Middle frontal gyrus (tissue), 1 donor: ENCODE measurements around the gene KIF25.
"Not testable (repeated sequence)": the region's sequence is repeated elsewhere in the genome, so short reads cannot be mapped to it uniquely, and the experiment has no call there.

ENCODE experiments used
- DNase-seq: peaks from one replicate; pipeline ENCODE4 v3.0.0-alpha.2; 2015; ENCODE audit warnings: low spot score; ENCODE audit errors: extremely low spot score

Gene KIF25

DNA sequence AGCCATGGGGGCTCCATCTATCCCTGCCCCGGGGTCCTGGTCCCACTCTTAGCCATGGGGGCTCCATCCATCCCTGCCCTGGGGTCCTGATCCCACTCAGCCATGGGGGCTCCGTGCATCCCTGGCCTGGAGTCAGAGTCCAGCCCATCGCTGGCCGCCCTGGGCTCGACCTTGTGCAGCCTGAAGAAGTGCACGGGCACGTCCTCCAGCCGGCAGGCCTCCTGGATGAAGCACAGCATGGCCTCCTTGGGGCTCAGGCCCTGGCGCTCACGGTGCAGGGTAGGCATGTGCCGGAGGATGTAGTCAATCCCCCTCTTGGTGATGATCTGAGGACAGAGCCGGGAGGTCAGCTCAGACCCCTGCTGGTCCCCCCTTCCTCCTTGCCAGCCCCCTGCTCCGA, 66.0 kb downstream of the KIF25 start:
- no peak for DNase-seq

DNA sequence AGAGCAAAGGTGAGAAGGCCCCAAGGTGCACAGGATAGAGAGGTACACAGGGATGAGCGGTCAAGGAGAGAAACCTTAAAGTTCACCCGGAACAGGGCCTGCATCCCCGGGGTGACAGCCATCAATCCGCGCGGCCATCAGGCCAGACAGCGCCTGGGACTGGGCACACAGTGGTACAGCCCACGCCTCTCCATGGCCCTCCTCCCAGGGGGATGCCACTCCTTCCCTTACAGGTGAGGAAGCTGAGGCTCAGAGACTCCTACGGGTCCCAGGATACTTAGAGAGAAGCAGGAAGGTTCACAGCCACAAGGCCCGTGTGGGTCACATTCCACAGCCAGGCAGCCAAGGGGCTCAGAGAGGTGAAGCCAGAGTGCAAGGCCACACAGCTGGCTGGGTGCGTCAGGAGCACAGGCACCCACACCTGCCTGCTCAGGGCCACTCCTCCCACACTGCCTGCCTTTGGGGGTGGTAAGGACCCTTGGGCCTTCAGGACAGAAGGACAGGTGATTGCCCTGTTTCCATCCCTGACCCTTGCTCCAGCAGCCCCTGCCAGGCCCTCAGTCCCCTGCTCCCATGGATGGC, 66.8 kb downstream of the KIF25 start:
- no peak for DNase-seq

DNA sequence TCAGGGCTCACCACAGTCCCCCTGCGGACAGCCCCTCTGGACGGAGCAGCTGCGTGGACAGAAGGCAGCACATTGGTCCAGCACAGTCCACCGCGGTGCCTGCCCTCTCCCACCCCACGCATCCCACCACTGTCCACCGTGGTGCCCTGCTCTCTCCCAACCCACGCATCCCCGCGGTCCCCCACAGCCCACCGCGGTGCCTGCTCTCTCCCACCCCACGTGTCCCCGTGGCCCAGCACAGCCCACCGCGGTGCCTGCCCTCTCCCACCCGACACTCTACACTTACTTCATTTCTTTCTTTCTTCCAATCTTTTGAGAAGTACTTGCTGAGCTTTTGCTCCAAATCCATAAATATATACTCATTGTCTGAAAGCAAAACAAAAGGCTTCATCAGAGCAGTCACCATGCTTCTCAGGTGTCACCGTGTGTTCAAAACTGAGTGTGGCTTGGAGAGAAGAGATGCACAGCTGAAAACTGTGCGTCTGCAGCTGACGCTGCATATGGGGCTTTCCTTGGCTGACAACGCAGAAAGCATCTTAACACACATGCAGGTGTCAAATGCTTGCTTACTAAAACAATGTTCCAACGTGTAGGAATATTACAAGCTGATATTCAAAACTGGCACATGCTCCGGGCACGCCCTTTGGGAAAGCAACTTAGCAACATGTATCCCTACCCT, 69.7 kb downstream of the KIF25 start:
- no peak for DNase-seq

- no peak for DNase-seq
Measured at GRCh38 chr6:168070804-168071203, 73.3 kb downstream of the KIF25 start.

DNA sequence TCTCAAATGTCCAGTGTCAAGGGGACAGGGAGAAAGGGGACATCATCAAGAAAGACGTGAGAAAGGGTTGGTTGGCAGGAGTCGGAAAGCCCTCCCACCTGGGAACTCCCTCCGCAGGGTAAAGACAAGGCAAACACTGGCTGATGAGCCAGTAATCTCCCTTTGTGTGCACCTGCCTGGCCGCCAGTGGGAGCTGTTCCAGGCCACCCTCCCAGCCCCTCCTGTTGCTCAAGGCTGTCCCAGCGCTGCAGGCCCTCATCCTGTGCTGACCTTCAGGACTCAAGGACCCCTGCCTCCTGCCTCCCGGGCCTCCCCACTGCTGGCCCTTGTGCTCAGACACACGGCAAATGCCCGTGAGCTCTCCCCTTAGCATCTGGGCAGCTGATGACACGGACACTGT, 74.1 kb downstream of the KIF25 start:
- no peak for DNase-seq

DNA sequence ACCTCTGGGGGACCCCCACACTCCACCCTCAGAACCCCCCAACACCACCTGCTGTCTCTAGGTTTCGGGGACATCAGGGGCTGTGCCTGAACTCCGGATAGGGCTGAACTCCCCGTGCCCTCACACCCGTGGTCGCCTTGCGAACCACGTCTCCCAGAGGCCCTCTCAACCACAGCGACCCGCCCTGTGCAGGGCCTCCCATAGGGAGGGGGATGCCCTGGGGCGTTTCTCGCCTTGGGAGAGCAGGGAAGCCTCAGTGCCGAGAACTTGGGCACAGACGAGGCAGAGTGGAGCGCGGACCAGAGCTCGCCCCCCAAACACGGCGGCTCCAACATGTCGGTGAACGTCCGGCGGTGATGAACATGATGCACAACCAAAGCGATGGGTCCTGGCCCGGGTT, 74.8 kb downstream of the KIF25 start:
- no peak for DNase-seq

GRCh38 chr6:168072730-168073129, 75.3 kb downstream of the KIF25 start:
- DNase-seq: no peak

- no peak for DNase-seq
Measured at GRCh38 chr6:168073937-168074730, 76.7 kb downstream of the KIF25 start.

- no peak for DNase-seq
Measured at GRCh38 chr6:168075216-168075615, 77.7 kb downstream of the KIF25 start.

- DNase-seq: no peak
Measured at GRCh38 chr6:168075787-168076202, 78.3 kb downstream of the KIF25 start.

- DNase-seq: not testable (repeated sequence)
Measured at GRCh38 chr6:168077401-168077800, 79.9 kb downstream of the KIF25 start.

DNA sequence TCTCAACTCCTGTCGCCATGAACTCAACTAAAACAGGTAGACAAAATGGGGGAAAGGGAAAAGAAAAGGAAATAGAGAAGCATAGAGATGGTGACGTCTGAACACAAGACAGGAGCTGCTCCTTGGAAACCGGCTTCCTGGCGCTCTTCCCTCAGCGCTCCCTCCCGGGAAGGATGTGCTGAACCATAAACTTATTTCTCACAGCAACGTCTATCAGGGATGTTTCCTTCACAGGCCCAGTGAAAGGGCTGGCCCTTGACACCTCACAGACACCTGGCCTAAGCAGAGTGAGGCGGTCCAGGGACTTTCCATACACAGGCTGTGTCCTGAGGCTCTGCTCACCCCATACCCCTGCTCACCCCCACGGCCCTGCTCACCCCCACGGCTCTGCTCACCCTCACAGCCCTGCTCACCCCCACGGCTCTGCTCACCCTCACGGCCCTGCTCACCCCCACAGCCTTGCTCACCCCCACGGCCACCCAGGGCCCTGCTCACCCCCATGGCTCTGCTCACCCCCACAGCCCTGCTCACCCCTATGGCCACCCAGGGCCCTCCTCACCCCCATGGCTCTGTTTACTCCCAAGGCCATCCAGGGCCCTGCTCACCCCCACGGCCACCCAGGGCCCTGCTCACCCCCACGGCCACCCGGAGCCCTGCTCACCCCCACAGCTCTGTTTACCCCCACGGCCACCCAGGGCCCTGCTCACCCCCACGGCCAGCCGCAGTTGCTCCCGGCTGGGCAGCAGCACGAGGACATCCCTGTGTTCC, 80.9 kb downstream of the KIF25 start:
- no peak for DNase-seq

DNA sequence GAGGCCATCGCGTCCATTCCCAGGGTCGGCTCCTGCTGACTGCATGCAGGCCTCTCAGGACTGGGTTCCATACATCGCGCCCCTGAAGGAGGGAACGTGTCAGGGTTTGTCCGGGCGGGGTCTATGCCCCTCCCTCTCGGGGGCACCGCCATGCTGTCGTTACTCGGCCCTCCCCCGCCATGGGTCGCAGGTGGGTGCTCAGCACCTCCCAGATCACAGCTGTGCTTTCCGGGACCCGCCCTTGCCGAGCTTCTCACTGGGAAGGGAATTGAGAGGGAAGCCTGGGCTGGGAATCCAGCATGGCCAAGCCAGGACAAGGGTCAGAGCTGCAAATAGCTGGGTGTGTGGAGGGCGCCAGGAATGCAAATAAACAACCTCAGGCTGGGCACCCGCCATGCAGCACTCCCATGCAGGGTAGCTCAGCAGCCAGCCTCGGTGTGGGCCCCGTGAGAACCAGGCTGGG, 81.5 kb downstream of the KIF25 start, which contains the start of gene FRMD1:
TSS of gene FRMD1 (minus strand) at position 270 of the 463 bp plus-strand sequence. CDS start at position 152, 118 bp downstream.
- no peak for DNase-seq

- no peak for DNase-seq
Measured at GRCh38 chr6:168080393-168081077, 83.1 kb downstream of the KIF25 start.

DNA sequence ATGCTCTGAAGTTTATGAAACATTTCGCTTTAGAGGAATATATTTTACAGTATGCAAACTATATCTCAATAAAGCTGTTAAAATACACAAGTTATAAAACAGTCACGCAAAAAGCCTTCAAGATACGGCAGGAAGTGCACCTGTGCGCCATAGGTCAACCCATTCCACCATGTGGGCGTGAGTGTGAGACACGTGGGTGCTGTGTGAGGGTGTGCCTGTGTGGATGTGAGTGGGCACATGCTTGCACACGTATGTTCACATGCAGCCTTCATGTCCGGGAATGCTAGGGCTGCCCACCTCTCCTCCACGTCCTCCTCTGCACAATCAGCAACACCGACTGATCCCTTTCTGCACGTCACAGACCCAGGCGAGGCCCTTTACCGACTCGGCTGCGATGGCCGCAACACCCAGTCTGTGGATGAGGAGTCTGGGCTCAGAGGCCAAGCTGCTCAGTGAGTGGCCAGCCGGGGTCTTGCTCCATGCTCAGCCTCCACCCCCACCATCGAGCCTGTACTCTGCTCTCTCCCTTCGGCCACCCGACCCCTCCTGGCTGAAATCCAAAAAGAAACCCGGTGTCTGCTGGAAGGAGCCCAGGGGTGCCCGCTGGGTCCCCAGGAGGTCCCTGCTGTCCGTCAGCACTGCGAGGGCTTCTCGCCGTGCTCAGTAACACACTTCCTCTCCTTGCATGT, 84.5 kb downstream of the KIF25 start:
- no peak for DNase-seq

- DNase-seq: no peak
Measured at GRCh38 chr6:168082860-168083513, 85.5 kb downstream of the KIF25 start.

DNA sequence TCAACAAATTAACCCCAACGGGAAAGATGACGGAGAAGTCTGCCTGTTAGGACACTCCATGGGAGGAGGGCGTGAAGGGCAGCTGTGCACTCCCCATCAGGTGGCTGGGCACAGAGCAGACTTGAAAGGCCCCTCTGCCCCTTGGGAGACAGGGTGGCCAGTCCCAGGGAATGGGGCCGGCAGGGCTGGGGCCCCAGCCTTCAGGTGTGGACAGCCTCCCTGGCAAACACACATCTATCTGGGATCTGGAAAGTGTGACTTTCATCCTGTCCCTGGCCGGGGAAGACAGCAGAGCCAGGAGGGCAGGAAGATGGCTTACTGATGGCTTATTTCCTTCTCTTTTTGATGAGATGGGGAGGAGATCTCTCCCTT, 86.0 kb downstream of the KIF25 start:
- DNase-seq: no peak

- DNase-seq: no peak
Measured at GRCh38 chr6:168084465-168085160, 87.1 kb downstream of the KIF25 start.

- no peak for DNase-seq
Measured at GRCh38 chr6:168086066-168086465, 88.6 kb downstream of the KIF25 start.
